WTC11 (cell line): Measurements from ENCODE around the gene CST9. TPM values are rescaled to one million over a fixed set of nuclear protein-coding genes. Genes with fewer than 3 reads are reported as not detected.

ENCODE experiments used
- ATAC-seq: fragments of 200-7000 bp; cut with Tn5 transposase; 2 replicates; pipeline ENCODE4 v1.10.0; 2021; ENCODE audit warnings: mild to moderate bottlenecking, moderate library complexity
- CTCF ChIA-PET: fragments of 300-600 bp; sonication (Branson Sonifier 250); formaldehyde crosslinking; loops from one replicate; lab custom pipeline; 2021; ENCODE audit warnings: antibody characterized with exemption; lab: Charles Lee
- POLR2A ChIA-PET: fragments of 350-600 bp; sonication (Branson Sonifier 250); formaldehyde crosslinking; loops from one replicate; lab custom pipeline; 2021; ENCODE audit warnings: antibody characterized with exemption; lab: Charles Lee
- DNase-seq: peaks from one replicate; pipeline ENCODE4 v3.0.0; 2021; ENCODE audit warnings: low spot score
- H3K27ac Mint-ChIP-seq: 2 replicates; pipeline ENCODE4 v1.8.0; 2021; ENCODE audit warnings: mixed read lengths
- H3K27me3 Mint-ChIP-seq: 2 replicates; pipeline ENCODE4 v1.8.0; 2021; ENCODE audit warnings: low read depth, mild to moderate bottlenecking, moderate library complexity, mixed read lengths
- H3K36me3 Mint-ChIP-seq: 2 replicates; pipeline ENCODE4 v1.8.0; 2021; ENCODE audit warnings: mixed read lengths
- H3K4me1 Mint-ChIP-seq: 2 replicates; pipeline ENCODE4 v1.8.0; 2022; ENCODE audit warnings: mixed read lengths
- H3K4me3 Mint-ChIP-seq: 2 replicates; pipeline ENCODE4 v1.8.0; 2021; ENCODE audit warnings: mild to moderate bottlenecking, moderate library complexity, mixed read lengths
- H3K9me3 Mint-ChIP-seq: 2 replicates; pipeline ENCODE4 v1.8.0; 2021; ENCODE audit warnings: mixed read lengths
- CDX4 ChIP-seq: fragments of 250-450 bp; sonication (Bioruptor Pico); IDR thresholded peaks from 2 replicates; pipeline ENCODE4 v1.9.0; 2021; ENCODE audit warnings: moderate library complexity, mild to moderate bottlenecking, inconsistent platforms, borderline replicate concordance
- E2F5 ChIP-seq: sonication (generic); formaldehyde crosslinking; IDR thresholded peaks from 2 replicates; pipeline ENCODE4 v1.8.1; 2022; ENCODE audit warnings: mild to moderate bottlenecking, moderate library complexity, missing genetic modification reagents
- ESRRA ChIP-seq: sonication (generic); formaldehyde crosslinking; IDR thresholded peaks from 2 replicates; pipeline ENCODE4 v1.8.1; 2022; ENCODE audit warnings: mild to moderate bottlenecking, missing genetic modification reagents, borderline replicate concordance
- FOXK1 ChIP-seq: sonication (generic); formaldehyde crosslinking; IDR thresholded peaks from 2 replicates; pipeline ENCODE4 v1.8.0; 2022; ENCODE audit warnings: mild to moderate bottlenecking, moderate library complexity, missing genetic modification reagents
- JAZF1 ChIP-seq: fragments of 250-450 bp; sonication (Bioruptor Pico); IDR thresholded peaks from 2 replicates; pipeline ENCODE4 v1.9.0; 2021; ENCODE audit warnings: moderate library complexity, mild to moderate bottlenecking, inconsistent platforms
- JUN ChIP-seq: sonication (generic); formaldehyde crosslinking; IDR thresholded peaks from 2 replicates; pipeline ENCODE4 v1.8.0; 2023; ENCODE audit warnings: mild to moderate bottlenecking, missing genetic modification reagents
- MAX ChIP-seq: sonication (generic); formaldehyde crosslinking; IDR thresholded peaks from 2 replicates; pipeline ENCODE4 v1.8.0; 2022; ENCODE audit warnings: mild to moderate bottlenecking, missing genetic modification reagents
- NFYB ChIP-seq: sonication (generic); formaldehyde crosslinking; conservative IDR thresholded peaks from 2 replicates; pipeline ENCODE4 v1.8.0; 2022; ENCODE audit warnings: low read depth, missing genetic modification reagents
- PRDM15 ChIP-seq: sonication (generic); formaldehyde crosslinking; IDR thresholded peaks from 2 replicates; pipeline ENCODE4 v1.8.0; 2022; ENCODE audit warnings: missing genetic modification reagents
- USF2 ChIP-seq: sonication (generic); formaldehyde crosslinking; IDR thresholded peaks from 2 replicates; pipeline ENCODE4 v1.8.1; 2023; ENCODE audit warnings: mild to moderate bottlenecking, missing genetic modification reagents, moderate library complexity
- ZNF138 ChIP-seq: sonication (generic); formaldehyde crosslinking; conservative IDR thresholded peaks from 2 replicates; pipeline ENCODE4 v1.8.1; 2022; ENCODE audit warnings: mild to moderate bottlenecking, moderate library complexity, missing genetic modification reagents
- ZNF281 ChIP-seq: sonication (generic); formaldehyde crosslinking; IDR thresholded peaks from 2 replicates; pipeline ENCODE4 v1.8.0; 2023; ENCODE audit warnings: mild to moderate bottlenecking, missing genetic modification reagents
- ZNF396 ChIP-seq: fragments of 250-450 bp; sonication (Bioruptor Pico); IDR thresholded peaks from 2 replicates; pipeline ENCODE4 v1.8.0; 2021; ENCODE audit warnings: mild to moderate bottlenecking, moderate library complexity, borderline replicate concordance
- ZNF423 ChIP-seq: fragments of 250-450 bp; sonication (Bioruptor Pico); IDR thresholded peaks from 2 replicates; pipeline ENCODE4 v2.1.2; 2022; ENCODE audit warnings: mild to moderate bottlenecking, moderate library complexity
- ZNF532 ChIP-seq: fragments of 250-450 bp; sonication (Bioruptor Pico); IDR thresholded peaks from 2 replicates; pipeline ENCODE4 v1.9.0; 2021; ENCODE audit warnings: mild to moderate bottlenecking, borderline replicate concordance
- total RNA-seq: library from RNA; stranded (reverse); gene quantifications from 3 replicates; pipeline ENCODE4 v1.2.3, GENCODE V29; 2021

Gene CST9
- total RNA-seq, 1 experiment from 2014 or later, result not detected

GRCh38 chr20:23568971-23569330 lies 36.8 kb downstream of the CST9 start (continued):
- no peak for TF ChIP-seq MAX (CRISPR knock-in tag)
- TF ChIP-seq PRDM15 (CRISPR knock-in tag), result no peak
- TF ChIP-seq, all 79 proteins: peak for 0

GRCh38 chr20:23568320-23568970 lies 37.3 kb downstream of the CST9 start, which contains the start of gene CST9L:
CST9L (minus strand) TSS chr20:23568484; CDS start chr20:23568450, 34 bp downstream.
- no peak for ATAC-seq
- H3K27ac Mint-ChIP-seq, result no peak within 1 kb of the TSS
- H3K4me1 Mint-ChIP-seq, result no peaks in the 10 kb centered on the region
- peaks cover 19% of the 10 kb centered on the region for H3K9me3 Mint-ChIP-seq
- peaks cover 4% of the 10 kb centered on the region for H3K27me3 Mint-ChIP-seq
- no peak within 1 kb of the TSS for H3K4me3 Mint-ChIP-seq
- CTCF ChIA-PET, result no interaction called here
- no peak for DNase-seq
- POLR2A ChIA-PET, result no interaction called here
- H3K36me3 Mint-ChIP-seq, result peaks cover 3% of the 10 kb centered on the region; the same call in 1 of the 2 replicates
- TF ChIP-seq ZNF281 (CRISPR knock-in tag) (no peak), JAZF1 (CRISPR knock-in tag) (no peak), ZNF396 (CRISPR knock-in tag) (no peak), E2F5 (no peak), ZNF423 (no peak), CDX4 (CRISPR knock-in tag) (no peak), JUN (no peak), USF2 (no peak), PRDM15 (CRISPR knock-in tag) (no peak), FOXK1 (no peak), ZNF532 (CRISPR knock-in tag) (no peak), ZNF138 (CRISPR knock-in tag) (no peak), ESRRA (CRISPR knock-in tag) (no peak), NFYB (CRISPR knock-in tag) (no peak)
